ENCODE measurements around the gene TFCP2.

TFCP2 gene

GRCh38 chr12:51131745-51132521 is 41.0 kb downstream of the TFCP2 start:
- Histone ChIP-seq H3K27ac (no peak overlapping the region), H2AFZ (ENCODE audit: low read depth) (no peak overlapping the region), H3K27me3 (ENCODE audit: insufficient read depth, low read depth) (no peaks in the 10 kb centered on the region), H3K4me2 (no peak overlapping the region), H3K4me3 (IDR thresholded peaks at IDR 0.05; ENCODE audit: insufficient read depth, low read depth, low read length) (no peak overlapping the region), H3K9ac (no peak overlapping the region), H4K20me1 (ENCODE audit: insufficient read depth) (no peaks in the 10 kb centered on the region), H3K36me3 (ENCODE audit: insufficient read depth) (no peaks in the 10 kb centered on the region), H3K4me1 (ENCODE audit: low read depth, poor library complexity, severe bottlenecking) (peaks cover 3% of the 10 kb centered on the region), H3K79me2 (ENCODE audit: insufficient read depth, low read depth) (no peaks in the 10 kb centered on the region)
- TF ChIP-seq, protein P1, sequence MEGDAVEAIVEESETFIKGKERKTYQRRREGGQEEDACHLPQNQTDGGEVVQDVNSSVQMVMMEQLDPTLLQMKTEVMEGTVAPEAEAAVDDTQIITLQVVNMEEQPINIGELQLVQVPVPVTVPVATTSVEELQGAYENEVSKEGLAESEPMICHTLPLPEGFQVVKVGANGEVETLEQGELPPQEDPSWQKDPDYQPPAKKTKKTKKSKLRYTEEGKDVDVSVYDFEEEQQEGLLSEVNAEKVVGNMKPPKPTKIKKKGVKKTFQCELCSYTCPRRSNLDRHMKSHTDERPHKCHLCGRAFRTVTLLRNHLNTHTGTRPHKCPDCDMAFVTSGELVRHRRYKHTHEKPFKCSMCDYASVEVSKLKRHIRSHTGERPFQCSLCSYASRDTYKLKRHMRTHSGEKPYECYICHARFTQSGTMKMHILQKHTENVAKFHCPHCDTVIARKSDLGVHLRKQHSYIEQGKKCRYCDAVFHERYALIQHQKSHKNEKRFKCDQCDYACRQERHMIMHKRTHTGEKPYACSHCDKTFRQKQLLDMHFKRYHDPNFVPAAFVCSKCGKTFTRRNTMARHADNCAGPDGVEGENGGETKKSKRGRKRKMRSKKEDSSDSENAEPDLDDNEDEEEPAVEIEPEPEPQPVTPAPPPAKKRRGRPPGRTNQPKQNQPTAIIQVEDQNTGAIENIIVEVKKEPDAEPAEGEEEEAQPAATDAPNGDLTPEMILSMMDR (conservative IDR thresholded peaks at IDR 0.05; ENCODE audit: low read depth, low read length): no peak

- Histone ChIP-seq H3K27me3 (ENCODE audit: insufficient read depth, low read depth) (no peaks in the 10 kb centered on the region), H3K36me3 (ENCODE audit: insufficient read depth) (no peaks in the 10 kb centered on the region), H3K4me2 (no peak overlapping the region), H3K9ac (no peak overlapping the region), H2AFZ (ENCODE audit: low read depth) (no peak overlapping the region), H3K4me1 (ENCODE audit: low read depth, poor library complexity, severe bottlenecking) (peaks cover 3% of the 10 kb centered on the region), H3K79me2 (ENCODE audit: insufficient read depth, low read depth) (no peaks in the 10 kb centered on the region), H4K20me1 (ENCODE audit: insufficient read depth) (no peaks in the 10 kb centered on the region), H3K4me3 (IDR thresholded peaks at IDR 0.05; ENCODE audit: insufficient read depth, low read depth, low read length) (no peak overlapping the region), H3K27ac (no peak overlapping the region)
- TF ChIP-seq, protein P1 (conservative IDR thresholded peaks at IDR 0.05; ENCODE audit: low read depth, low read length): no peak
Observed at GRCh38 chr12:51128919-51129318, 44.0 kb downstream of the TFCP2 start.

DNA sequence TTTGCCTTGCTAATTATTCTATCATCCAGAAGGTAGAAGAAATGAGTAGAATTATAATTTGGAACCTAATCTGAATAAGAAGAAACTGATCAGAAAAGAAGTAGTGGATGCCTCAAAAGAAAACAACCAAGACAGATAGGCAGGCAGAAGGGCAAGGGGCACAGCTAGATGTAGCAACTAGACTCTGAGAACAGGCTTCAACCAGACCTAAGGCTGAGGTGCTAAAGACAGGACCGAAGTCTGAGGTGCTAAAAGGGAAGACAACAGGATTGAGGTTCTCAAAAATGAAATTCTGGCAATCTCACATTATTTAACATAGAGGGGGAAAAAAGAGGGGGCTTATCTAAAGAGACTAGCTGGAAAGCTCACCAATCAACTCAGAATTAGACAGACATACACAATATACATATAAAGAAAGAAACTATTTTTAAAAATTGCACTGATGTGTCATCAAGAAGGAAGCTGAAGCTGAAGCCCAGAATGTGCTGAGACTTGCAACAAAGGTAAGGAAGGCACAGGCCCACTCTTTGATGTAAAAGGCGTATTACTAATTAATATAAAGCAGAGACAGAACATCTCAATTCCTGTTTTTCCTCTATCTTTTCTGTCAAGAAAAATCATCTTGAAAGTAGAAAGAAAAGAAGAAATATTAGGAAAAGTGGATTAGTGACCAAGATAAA is 45.7 kb downstream of the TFCP2 start:
- TF ChIP-seq, protein P1 (conservative IDR thresholded peaks at IDR 0.05; ENCODE audit: low read depth, low read length): no peak
- Histone ChIP-seq H3K27ac (no peak overlapping the region), H3K36me3 (ENCODE audit: insufficient read depth) (no peaks in the 10 kb centered on the region), H4K20me1 (ENCODE audit: insufficient read depth) (no peaks in the 10 kb centered on the region), H3K27me3 (ENCODE audit: insufficient read depth, low read depth) (no peaks in the 10 kb centered on the region), H3K4me1 (ENCODE audit: low read depth, poor library complexity, severe bottlenecking) (peaks cover 3% of the 10 kb centered on the region), H3K4me2 (no peak overlapping the region), H3K4me3 (IDR thresholded peaks at IDR 0.05; ENCODE audit: insufficient read depth, low read depth, low read length) (no peak overlapping the region), H3K79me2 (ENCODE audit: insufficient read depth, low read depth) (no peaks in the 10 kb centered on the region), H2AFZ (ENCODE audit: low read depth) (no peak overlapping the region), H3K9ac (no peak overlapping the region)

GRCh38 chr12:51126297-51126696 is 46.6 kb downstream of the TFCP2 start:
- Histone ChIP-seq H3K9ac (no peak overlapping the region), H3K27me3 (ENCODE audit: insufficient read depth, low read depth) (no peaks in the 10 kb centered on the region), H2AFZ (ENCODE audit: low read depth) (no peak overlapping the region), H3K36me3 (ENCODE audit: insufficient read depth) (no peaks in the 10 kb centered on the region), H4K20me1 (ENCODE audit: insufficient read depth) (no peaks in the 10 kb centered on the region), H3K4me3 (IDR thresholded peaks at IDR 0.05; ENCODE audit: insufficient read depth, low read depth, low read length) (no peak overlapping the region), H3K4me2 (no peak overlapping the region), H3K4me1 (ENCODE audit: low read depth, poor library complexity, severe bottlenecking) (peaks cover 3% of the 10 kb centered on the region), H3K27ac (no peak overlapping the region), H3K79me2 (ENCODE audit: insufficient read depth, low read depth) (no peaks in the 10 kb centered on the region)
- TF ChIP-seq, protein P1 (conservative IDR thresholded peaks at IDR 0.05; ENCODE audit: low read depth, low read length): no peak

All from KMS-11 (cell line).